ENCODE measurements around the gene OR2A5. TPM values are rescaled to one million over a fixed set of nuclear protein-coding genes. Genes with fewer than 3 reads are reported as not detected.

OR2A5 gene
- total and polyA plus RNA-seq, 2 of the 8 experiments (the other 6 are each of a cell fraction or from before 2014, with no cell fraction given), result not detected

DNA sequence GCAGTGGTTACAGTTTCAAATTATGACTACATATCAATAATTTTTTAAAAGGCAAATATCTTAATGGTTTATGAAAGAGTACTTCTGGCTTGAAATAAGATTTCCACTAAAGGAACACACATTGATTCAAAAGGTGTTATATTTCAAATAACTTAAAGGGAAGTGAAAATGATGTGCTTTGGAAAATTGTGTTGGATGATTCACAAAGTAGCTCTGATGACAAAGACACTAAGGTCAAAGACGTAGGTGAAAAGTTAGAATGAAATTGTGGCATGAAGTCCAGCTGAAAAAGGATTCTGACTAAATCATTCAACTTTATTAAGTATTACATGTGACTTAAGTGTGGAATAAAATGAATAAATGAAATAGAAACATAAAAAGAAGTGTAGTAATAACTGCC is 20.8 kb upstream of the OR2A5 start (continued):
- TF ChIP-seq KDM4A (IDR thresholded peaks at IDR 0.05; ENCODE audit: low read depth, low read length, severe bottlenecking) (no peak), SP1 (IDR thresholded peaks at IDR 0.05; ENCODE audit: low read depth, low read length) (no peak)

Measured in H1 (cell line).